ENCODE measurements around the gene RHEX.
"Not testable (repeated sequence)": the region's sequence is repeated elsewhere in the genome, so short reads cannot be mapped to it uniquely, and the experiment has no call there.

RHEX gene

GRCh38 chr1:206059355-206059915 is 6.5 kb downstream of the RHEX start:
- DNase-seq (ENCODE audit: low spot score): no peak

GRCh38 chr1:206060844-206061243 is 7.9 kb downstream of the RHEX start:
- DNase-seq (ENCODE audit: low spot score): no peak

GRCh38 chr1:206062464-206062863 is 9.5 kb downstream of the RHEX start:
- DNase-seq (ENCODE audit: low spot score): no peak

- not testable (repeated sequence) for DNase-seq (ENCODE audit: low spot score)
Measured at GRCh38 chr1:206064001-206064400, 11.0 kb downstream of the RHEX start.

GRCh38 chr1:206064501-206064900 is 11.5 kb downstream of the RHEX start:
- not testable (repeated sequence) for DNase-seq (ENCODE audit: low spot score)

- no peak for DNase-seq (ENCODE audit: low spot score)
Measured at GRCh38 chr1:206065547-206066145, 12.7 kb downstream of the RHEX start.

- DNase-seq (ENCODE audit: low spot score): peak; percentile 35
Measured at GRCh38 chr1:206066479-206067171, 13.7 kb downstream of the RHEX start.

- DNase-seq (ENCODE audit: low spot score): no peak
Measured at GRCh38 chr1:206067486-206068227, 14.7 kb downstream of the RHEX start.

GRCh38 chr1:206068314-206068713 is 15.3 kb downstream of the RHEX start:
- no peak for DNase-seq (ENCODE audit: low spot score)

- DNase-seq (ENCODE audit: low spot score): no peak
Measured at GRCh38 chr1:206070627-206071304, 17.8 kb downstream of the RHEX start.

GRCh38 chr1:206074839-206075238 is 21.9 kb downstream of the RHEX start:
- DNase-seq (ENCODE audit: low spot score): no peak

- no peak for DNase-seq (ENCODE audit: low spot score)
Measured at GRCh38 chr1:206075786-206076755, 23.1 kb downstream of the RHEX start.

GRCh38 chr1:206079135-206079534 is 26.2 kb downstream of the RHEX start:
- DNase-seq (ENCODE audit: low spot score): no peak

GRCh38 chr1:206080026-206080820 is 27.2 kb downstream of the RHEX start:
- DNase-seq (ENCODE audit: low spot score): no peak

- no peak for DNase-seq (ENCODE audit: low spot score)
Measured at GRCh38 chr1:206081856-206082255, 28.9 kb downstream of the RHEX start.

GRCh38 chr1:206082831-206083695 is 30.1 kb downstream of the RHEX start:
- DNase-seq (ENCODE audit: low spot score): no peak

- DNase-seq (ENCODE audit: low spot score): no peak
Measured at GRCh38 chr1:206083750-206084149, 30.8 kb downstream of the RHEX start.

- no peak for DNase-seq (ENCODE audit: low spot score)
Measured at GRCh38 chr1:206087091-206087490, 34.1 kb downstream of the RHEX start.

- no peak for DNase-seq (ENCODE audit: low spot score)
Measured at GRCh38 chr1:206089341-206089740, 36.4 kb downstream of the RHEX start.
